ENCODE data around the gene SPPL2B. TPM values are rescaled to one million over a fixed set of nuclear protein-coding genes. Genes with fewer than 3 reads are reported as not detected.

Gene SPPL2B
- total RNA-seq, 2 donors from 2014 or later = 108 to 206 TPM

DNA sequence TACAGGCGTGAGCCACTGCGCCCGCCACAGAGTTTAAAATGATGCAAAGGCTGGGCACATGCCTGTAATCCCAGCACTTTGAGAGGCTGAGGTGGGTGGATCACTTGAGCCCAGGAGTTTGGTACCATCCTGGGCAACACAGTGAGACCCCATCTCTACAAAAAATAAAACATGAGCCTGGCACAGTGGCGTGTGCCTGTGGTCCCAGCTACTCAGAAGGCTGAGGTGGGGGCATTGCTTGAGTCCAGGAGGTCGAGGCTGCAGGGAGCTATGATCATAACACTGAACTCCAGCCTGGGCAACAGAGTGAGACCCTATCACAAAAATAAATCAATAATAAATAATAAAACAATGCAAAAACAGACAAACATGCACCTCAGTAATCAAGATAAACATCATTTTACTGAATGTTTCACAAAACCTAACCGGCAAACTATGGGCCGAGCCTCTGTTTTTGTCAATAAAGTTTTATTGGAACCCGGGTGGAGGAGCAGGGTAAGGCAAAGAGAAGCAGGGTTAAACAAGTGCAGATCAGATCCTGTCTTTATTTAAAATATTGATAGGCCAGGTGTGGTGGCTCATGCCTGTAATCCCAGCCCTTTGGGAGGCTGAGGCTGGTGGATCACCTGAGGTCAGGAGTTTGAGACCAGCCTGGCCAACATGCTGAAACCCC is 44.5 kb upstream of the SPPL2B start:
- Histone ChIP-seq H3K9ac (ENCODE audit: low read depth in 2 of 2, low read length in 2 of 2) (no peak overlapping the region), H3K4me1 (no peaks in the 10 kb centered on the region), H3K36me3 (no peaks in the 10 kb centered on the region), H3K9me3 (no peaks in the 10 kb centered on the region), H3K27ac (no peak overlapping the region), H3K27me3 (peaks cover 18% of the 10 kb centered on the region), H3K4me3 (no peak overlapping the region)
- TF ChIP-seq, protein P1, sequence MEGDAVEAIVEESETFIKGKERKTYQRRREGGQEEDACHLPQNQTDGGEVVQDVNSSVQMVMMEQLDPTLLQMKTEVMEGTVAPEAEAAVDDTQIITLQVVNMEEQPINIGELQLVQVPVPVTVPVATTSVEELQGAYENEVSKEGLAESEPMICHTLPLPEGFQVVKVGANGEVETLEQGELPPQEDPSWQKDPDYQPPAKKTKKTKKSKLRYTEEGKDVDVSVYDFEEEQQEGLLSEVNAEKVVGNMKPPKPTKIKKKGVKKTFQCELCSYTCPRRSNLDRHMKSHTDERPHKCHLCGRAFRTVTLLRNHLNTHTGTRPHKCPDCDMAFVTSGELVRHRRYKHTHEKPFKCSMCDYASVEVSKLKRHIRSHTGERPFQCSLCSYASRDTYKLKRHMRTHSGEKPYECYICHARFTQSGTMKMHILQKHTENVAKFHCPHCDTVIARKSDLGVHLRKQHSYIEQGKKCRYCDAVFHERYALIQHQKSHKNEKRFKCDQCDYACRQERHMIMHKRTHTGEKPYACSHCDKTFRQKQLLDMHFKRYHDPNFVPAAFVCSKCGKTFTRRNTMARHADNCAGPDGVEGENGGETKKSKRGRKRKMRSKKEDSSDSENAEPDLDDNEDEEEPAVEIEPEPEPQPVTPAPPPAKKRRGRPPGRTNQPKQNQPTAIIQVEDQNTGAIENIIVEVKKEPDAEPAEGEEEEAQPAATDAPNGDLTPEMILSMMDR (IDR thresholded peaks at IDR 0.05) = no peak
- intact Hi-C loops (cut with DNase I) = no loop called here
- DNase-seq = no peak

DNA sequence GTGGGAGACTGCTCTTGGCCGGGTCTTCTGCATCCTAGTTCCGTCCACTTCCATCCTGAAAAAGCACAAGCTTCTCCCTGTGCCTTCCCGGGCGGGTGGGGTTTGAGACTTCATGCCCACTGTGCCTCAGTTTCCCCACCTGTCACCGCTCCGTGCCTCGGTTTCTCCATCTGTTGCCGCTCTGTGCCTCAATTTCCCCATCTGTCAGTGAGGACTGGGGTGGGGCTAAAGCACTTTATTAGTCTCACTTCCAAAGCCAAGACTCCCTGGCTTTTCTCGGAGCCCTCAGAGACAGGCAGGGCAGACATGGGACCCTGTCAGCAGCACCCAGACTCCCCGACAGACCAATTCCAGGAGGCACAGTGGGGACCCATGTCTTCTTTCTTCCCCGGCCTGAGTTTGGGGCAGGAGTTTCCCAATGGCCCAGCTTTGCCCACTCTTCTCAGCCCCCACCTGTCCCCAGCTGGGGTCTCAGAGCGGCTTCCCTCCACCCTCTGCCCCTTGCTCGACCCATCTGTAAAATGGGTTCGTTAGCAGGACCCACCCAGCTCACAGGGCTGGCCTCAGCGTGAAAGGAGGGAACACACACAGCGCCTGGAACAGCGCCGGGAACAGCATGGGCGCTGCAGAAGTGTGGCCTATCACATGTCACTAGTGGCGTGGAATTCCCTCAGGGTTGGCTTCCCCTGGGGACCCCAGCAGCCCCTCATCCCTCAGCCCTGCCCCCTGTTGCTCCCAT is 41.9 kb upstream of the SPPL2B start:
- peaks cover 43% of the 10 kb centered on the region for H3K27me3 ChIP-seq
- TF ChIP-seq, protein P1 (IDR thresholded peaks at IDR 0.05) = no peak
- intact Hi-C loops (cut with DNase I) = no loop called here
- H3K9me3 ChIP-seq = no peaks in the 10 kb centered on the region
- peaks cover 11% of the 10 kb centered on the region for H3K4me1 ChIP-seq
- DNase-seq = no peak
- no peaks in the 10 kb centered on the region for H3K36me3 ChIP-seq
- no peak overlapping the region for H3K4me3 ChIP-seq
- no peak overlapping the region for H3K27ac ChIP-seq
- H3K9ac ChIP-seq (ENCODE audit: low read depth in 2 of 2, low read length in 2 of 2) = no peak overlapping the region

DNA sequence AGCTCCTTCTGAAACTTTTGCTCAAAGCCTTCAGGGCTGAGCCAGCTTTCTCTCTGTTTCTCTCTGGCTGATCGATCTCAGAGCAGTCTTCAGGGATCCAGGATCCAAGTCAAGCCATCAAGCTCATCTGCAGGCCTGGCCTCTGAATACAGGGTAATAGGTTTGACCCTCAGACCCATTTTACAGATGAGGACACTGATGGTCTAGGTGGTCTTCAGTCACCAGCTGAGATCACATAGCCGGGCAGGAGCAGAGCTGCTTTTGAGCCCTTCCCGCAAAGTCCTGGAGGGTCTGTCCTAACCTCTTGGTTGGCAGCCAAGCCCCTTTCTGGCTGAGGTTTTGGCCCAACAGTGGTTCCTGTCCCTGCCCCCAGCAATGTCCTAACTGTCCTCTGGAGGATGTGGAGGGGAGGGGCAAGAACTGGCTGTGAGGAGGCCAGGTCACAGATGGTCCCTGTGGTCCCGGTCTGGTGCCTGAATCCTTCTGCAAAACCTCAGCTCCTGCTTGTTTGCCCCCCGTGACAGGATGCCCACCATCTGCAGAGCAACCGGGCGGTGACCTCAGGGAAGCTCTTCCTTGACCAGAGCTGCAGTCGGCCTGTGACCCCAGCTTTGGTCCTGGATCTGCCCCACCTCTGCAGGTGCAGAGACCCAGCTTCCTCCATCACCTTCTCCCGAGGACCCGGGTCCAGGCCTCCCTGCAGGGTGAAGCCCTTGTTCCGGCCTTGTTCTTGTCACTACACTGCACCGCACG is 40.7 kb upstream of the SPPL2B start:
- Histone ChIP-seq H3K36me3 (no peaks in the 10 kb centered on the region), H3K27ac (no peak overlapping the region), H3K9ac (ENCODE audit: low read depth in 2 of 2, low read length in 2 of 2) (no peak overlapping the region), H3K9me3 (no peaks in the 10 kb centered on the region), H3K4me1 (peaks cover 11% of the 10 kb centered on the region), H3K27me3 (peaks cover 39% of the 10 kb centered on the region), H3K4me3 (no peak overlapping the region)
- intact Hi-C loops (cut with DNase I) = no loop called here
- DNase-seq = no peak
- TF ChIP-seq, protein P1 (IDR thresholded peaks at IDR 0.05) = no peak

DNA sequence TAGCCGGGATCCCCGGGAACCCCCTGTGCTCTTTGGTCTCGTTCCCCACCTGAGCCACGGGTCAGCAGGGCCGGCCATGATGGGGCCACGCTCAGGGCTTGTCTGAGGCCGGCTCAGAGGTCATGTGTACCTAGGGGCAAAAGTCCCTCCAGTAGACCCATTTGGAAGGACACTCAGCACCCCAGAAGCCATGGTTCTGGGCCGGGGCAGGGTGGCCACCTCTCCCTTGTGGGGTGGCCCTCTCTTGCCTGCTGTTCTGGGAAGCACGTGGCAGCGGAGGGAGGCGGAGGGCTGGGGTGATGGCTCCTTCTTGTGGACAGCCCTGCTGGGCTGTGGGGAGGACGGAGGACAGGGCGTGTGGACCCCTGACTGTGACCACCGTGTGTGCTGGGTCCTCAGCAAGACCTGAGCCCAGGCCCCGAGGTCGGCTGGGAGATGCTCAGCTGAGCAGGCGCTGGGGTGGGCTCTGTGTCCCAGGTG is 40.1 kb upstream of the SPPL2B start:
- H3K9me3 ChIP-seq = no peaks in the 10 kb centered on the region
- H3K9ac ChIP-seq (ENCODE audit: low read depth in 2 of 2, low read length in 2 of 2) = no peak overlapping the region
- intact Hi-C loops (cut with DNase I) = no loop called here
- TF ChIP-seq, protein P1 (IDR thresholded peaks at IDR 0.05) = no peak
- H3K4me3 ChIP-seq = no peak overlapping the region
- peaks cover 11% of the 10 kb centered on the region for H3K4me1 ChIP-seq
- no peak for DNase-seq
- no peak overlapping the region for H3K27ac ChIP-seq
- no peaks in the 10 kb centered on the region for H3K36me3 ChIP-seq
- peaks cover 34% of the 10 kb centered on the region for H3K27me3 ChIP-seq
